Measurements from ENCODE around the gene RIPK1. TPM values are rescaled to one million over a fixed set of nuclear protein-coding genes. Genes with fewer than 3 reads are reported as not detected.
A peak's percentile ranks its signal among the peaks of the same experiment; 100 is the strongest.

RIPK1 gene
- total RNA-seq (2011; cell fraction: chromatin; rRNA removed; ENCODE audit: low replicate concordance): 21.4 and 26.8 TPM in 2 replicates
- total RNA-seq (2011; cell fraction: nucleolus; rRNA removed): 10.3 and 11.1 TPM in 2 replicates
- total RNA-seq (2011; cell fraction: nucleoplasm; rRNA removed): 12.0 and 12.4 TPM in 2 replicates
- 14.4 and 15.8 TPM in 2 replicates for total RNA-seq (2014; rRNA removed)
- total RNA-seq (2014; rRNA removed; fragmentation: Illumina TruSeq; extraction: Trizol): 17.7 and 19.6 TPM in 2 replicates
- 20.9 and 23.2 TPM in 2 replicates for total RNA-seq (2015; rRNA removed; fragmentation: Illumina TruSeq; extraction: Trizol)
- total RNA-seq (2021): 17.2 and 19.4 TPM in 2 replicates
- 15.9 and 23.2 TPM in 2 replicates for polyA plus RNA-seq (2011; rRNA removed)
- polyA plus RNA-seq (2011; cell fraction: cytosol; rRNA removed): 11.5 and 12.3 TPM in 2 replicates
- 11.6 and 14.1 TPM in 2 replicates for polyA plus RNA-seq (2011; cell fraction: nucleus; rRNA removed)
- polyA plus RNA-seq (2012): 17.4 and 19.0 TPM in 2 replicates
- 21.7 and 24.9 TPM in 2 replicates for polyA plus RNA-seq (2014; fragmentation: Illumina TruSeq; extraction: Trizol)
- polyA plus RNA-seq (2014; fragmentation: Nextera tagmentation; extraction: Ambion mirVana): 1 to 10 TPM; 3.8 to 4.5 TPM
- polyA plus RNA-seq (2014; rRNA removed): 14.5 and 16.9 TPM in 2 replicates
- 29.0 and 42.9 TPM in 2 replicates for polyA minus RNA-seq (2011; rRNA and poly(A)+ RNA removed)
- 10.7 and 18.6 TPM in 2 replicates for polyA minus RNA-seq (2011; cell fraction: cytosol; rRNA and poly(A)+ RNA removed)
- polyA minus RNA-seq (2011; cell fraction: nucleus; rRNA and poly(A)+ RNA removed): 4.7 and 6.1 TPM in 2 replicates
- Bru-seq, nascent RNA: percentile 78 among the genes with signal in this experiment
- BruChase-seq, experiment 1, labeled RNA remaining after a 2-hour chase: percentile 81 among the genes with signal in this experiment
- BruChase-seq, experiment 2, labeled RNA remaining after a 6-hour chase: percentile 79 among the genes with signal in this experiment
- long read RNA-seq, experiment 1, full-length matches to known transcripts: 52 of 117 reads
- long read RNA-seq, experiment 1, partial matches to known transcripts: 25 of 117 reads
- long read RNA-seq, experiment 1, other reads (novel, unspliced or antisense): 40 of 117 reads
- long read RNA-seq, experiment 2, full-length matches to known transcripts: 6 of 31 reads
- long read RNA-seq, experiment 2, partial matches to known transcripts: 6 of 31 reads
- long read RNA-seq, experiment 2, other reads (novel, unspliced or antisense): 19 of 31 reads
- long read RNA-seq, experiment 3, full-length matches to known transcripts: 5 of 16 reads
- long read RNA-seq, experiment 3, partial matches to known transcripts: 3 of 16 reads
- long read RNA-seq, experiment 3, other reads (novel, unspliced or antisense): 8 of 16 reads

DNA sequence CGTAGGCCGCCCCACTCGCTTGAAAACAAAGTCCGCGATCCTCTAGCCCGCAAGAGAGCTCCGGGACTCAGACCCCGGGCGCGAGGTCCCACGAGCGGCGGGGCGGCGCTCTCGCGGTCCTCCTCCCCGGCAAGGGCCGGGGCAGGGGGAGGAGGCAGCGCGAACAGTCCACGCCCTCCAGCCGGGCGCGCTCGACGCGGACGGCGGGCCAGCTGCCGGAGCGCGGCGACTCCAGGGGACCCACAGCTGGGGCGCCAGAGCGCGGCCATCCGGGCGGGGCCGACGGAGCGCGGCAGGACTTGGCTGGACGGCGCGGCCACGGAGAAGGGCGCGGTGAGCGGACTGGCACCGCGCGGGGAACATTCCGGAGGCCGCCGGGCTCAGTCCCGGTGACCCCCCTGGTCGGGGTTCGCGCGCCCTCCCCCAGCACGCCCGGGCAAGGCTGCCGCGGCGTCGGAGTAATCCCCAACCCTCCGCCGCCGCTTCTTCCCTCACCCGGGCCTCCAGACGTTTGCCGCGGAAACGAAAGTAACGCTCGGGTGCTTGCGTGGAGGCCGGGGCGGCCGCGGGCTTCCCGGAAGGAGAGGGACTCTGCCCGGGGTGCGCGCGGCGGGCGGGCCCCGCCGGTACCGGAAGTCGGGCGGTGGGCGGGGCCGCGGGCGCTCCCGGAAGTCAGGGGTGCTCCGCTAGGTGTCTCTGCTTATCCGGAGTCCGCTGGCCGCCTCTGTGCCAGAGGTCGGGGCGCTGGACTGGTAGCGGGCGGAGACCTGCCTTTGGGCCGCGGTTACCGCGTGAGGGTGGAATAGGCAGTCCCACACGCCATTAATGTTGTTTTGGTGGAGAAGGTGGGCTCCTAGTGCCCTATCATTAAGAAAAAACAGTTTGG lies at the start of gene RIPK1:
TSS of gene RIPK1 (plus strand) at position 166 of the 886 bp plus-strand sequence. CDS start 8,330 bp downstream, outside the sequence.
- Histone ChIP-seq H3K27ac (ENCODE audit: extremely low read depth, low read depth, low read length) (peak within 1 kb of the TSS; percentile 97), H3K9me3 (replicated peaks; ENCODE audit: control insufficient read depth, insufficient read depth, low read depth, low read length) (no peaks in the 10 kb centered on the region), H2AFZ (ENCODE audit: low read depth, low read length) (peak within 1 kb of the TSS; percentile 88), H3K27me3 (ENCODE audit: control insufficient read depth in 2 of 2, insufficient read depth in 2 of 2, low read length in 2 of 2) (no peaks in the 10 kb centered on the region), H3K9ac (ENCODE audit: insufficient read depth in 1 of 2, low read depth in 2 of 2, low read length in 2 of 2) (peak within 1 kb of the TSS; percentile 93 to 96), H3K4me3 (peak within 1 kb of the TSS; percentile 84), H4K20me1 (replicated peaks; ENCODE audit: control insufficient read depth, insufficient read depth, low read length) (no peaks in the 10 kb centered on the region), H3K36me3 (ENCODE audit: control insufficient read depth, insufficient read depth, low read length) (peaks cover 39% of the 10 kb centered on the region; the same call in 2 of the 3 replicates), H3K4me1 (replicated peaks in 1 of 2; ENCODE audit: control insufficient read depth in 2 of 2, insufficient read depth in 2 of 2, low read length in 2 of 2) (peaks cover 19 to 30% of the 10 kb centered on the region in 2 experiments), H3K9me1 (ENCODE audit: control insufficient read depth, insufficient read depth, low read length) (no peaks in the 10 kb centered on the region), H3K79me2 (ENCODE audit: control insufficient read depth, insufficient read depth, low read length) (peaks cover 92% of the 10 kb centered on the region), H3K4me2 (ENCODE audit: insufficient read depth, low read length) (peak within 1 kb of the TSS; percentile 90)
- in situ Hi-C loops (cut with MboI): no loop called here
- DNase-seq (ENCODE audit: extremely low read depth in 1 of 4, low spot score in 3 of 4) (peak; percentile 96 to 98 (median 96)), FAIRE-seq (peak; percentile 11), ATAC-seq (peak; percentile 85)
- ChIA-PET CTCF (ENCODE audit: low intra/inter-chr PET ratio) (interaction anchor here (0.6 to 1.5 kb wide), 2 partner anchors 58 to 69 kb away, joined by 5 to 7 read pairs; partner anchors contain the start of gene NQO2), POLR2A (interaction anchor here (0.5 to 3.8 kb wide), 25 partner anchors 8 to 402 kb away, joined by 3 to 26 read pairs (median 3); partner anchors contain the start of genes NQO2, SERPINB1 and TUBB2A)
- WGBS (ENCODE audit: insufficient coverage, low coverage, missing lambda C conversion rate): 1% methylated on average over 101 of the region's 112 CpGs
- TSS peak; percentile 78 for BruUV-seq (replicated peaks)
- intact Hi-C loops (cut with micrococcal nuclease): loop anchor here (2.0 to 5.0 kb wide), 4 partner anchors 50 to 184 kb away; partner anchors contain the start of gene BPHL
- peak; percentile 58 for TF ChIP-seq RNF2 (IDR thresholded peaks at IDR 0.05)
- TF ChIP-seq, protein P1, sequence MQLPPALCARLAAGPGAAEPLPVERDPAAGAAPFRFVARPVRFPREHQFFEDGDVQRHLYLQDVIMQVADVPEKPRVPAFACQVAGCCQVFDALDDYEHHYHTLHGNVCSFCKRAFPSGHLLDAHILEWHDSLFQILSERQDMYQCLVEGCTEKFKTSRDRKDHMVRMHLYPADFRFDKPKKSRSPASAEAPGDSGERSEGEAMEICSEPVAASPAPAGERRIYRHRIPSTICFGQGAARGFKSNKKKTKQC (CRISPR knock-in tag; IDR thresholded peaks at IDR 0.05): peak; percentile 50; the same call in 1 of the 2 replicates
- TF ChIP-seq NR2F6 (CRISPR knock-in tag; IDR thresholded peaks at IDR 0.05): no peak
- TF ChIP-seq, protein P2, sequence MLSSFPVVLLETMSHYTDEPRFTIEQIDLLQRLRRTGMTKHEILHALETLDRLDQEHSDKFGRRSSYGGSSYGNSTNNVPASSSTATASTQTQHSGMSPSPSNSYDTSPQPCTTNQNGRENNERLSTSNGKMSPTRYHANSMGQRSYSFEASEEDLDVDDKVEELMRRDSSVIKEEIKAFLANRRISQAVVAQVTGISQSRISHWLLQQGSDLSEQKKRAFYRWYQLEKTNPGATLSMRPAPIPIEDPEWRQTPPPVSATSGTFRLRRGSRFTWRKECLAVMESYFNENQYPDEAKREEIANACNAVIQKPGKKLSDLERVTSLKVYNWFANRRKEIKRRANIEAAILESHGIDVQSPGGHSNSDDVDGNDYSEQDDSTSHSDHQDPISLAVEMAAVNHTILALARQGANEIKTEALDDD (IDR thresholded peaks at IDR 0.05): no peak
- TF ChIP-seq SMARCA4 (IDR thresholded peaks at IDR 0.05): no peak; the same call in 1 of the 2 replicates
- TF ChIP-seq PRPF4 (IDR thresholded peaks at IDR 0.05; ENCODE audit: insufficient read depth, low read depth, low read length, poor library complexity, severe bottlenecking): no peak
- TF ChIP-seq, protein P3, sequence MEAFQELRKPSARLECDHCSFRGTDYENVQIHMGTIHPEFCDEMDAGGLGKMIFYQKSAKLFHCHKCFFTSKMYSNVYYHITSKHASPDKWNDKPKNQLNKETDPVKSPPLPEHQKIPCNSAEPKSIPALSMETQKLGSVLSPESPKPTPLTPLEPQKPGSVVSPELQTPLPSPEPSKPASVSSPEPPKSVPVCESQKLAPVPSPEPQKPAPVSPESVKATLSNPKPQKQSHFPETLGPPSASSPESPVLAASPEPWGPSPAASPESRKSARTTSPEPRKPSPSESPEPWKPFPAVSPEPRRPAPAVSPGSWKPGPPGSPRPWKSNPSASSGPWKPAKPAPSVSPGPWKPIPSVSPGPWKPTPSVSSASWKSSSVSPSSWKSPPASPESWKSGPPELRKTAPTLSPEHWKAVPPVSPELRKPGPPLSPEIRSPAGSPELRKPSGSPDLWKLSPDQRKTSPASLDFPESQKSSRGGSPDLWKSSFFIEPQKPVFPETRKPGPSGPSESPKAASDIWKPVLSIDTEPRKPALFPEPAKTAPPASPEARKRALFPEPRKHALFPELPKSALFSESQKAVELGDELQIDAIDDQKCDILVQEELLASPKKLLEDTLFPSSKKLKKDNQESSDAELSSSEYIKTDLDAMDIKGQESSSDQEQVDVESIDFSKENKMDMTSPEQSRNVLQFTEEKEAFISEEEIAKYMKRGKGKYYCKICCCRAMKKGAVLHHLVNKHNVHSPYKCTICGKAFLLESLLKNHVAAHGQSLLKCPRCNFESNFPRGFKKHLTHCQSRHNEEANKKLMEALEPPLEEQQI (IDR thresholded peaks at IDR 0.05): no peak
- TF ChIP-seq SAFB (IDR thresholded peaks at IDR 0.05; ENCODE audit: borderline replicate concordance, low read depth, low read length): peak; percentile 95
- TF ChIP-seq U2AF2 (optimal IDR thresholded peaks at IDR 0.05; ENCODE audit: low read depth, low read length): no peak
- no peak for TF ChIP-seq NFXL1 (CRISPR knock-in tag; IDR thresholded peaks at IDR 0.05)
- TF ChIP-seq ZNF408 (CRISPR knock-in tag; IDR thresholded peaks at IDR 0.05; ENCODE audit: low read depth): no peak
- no peak for TF ChIP-seq YBX1 (IDR thresholded peaks at IDR 0.05)
